ENCODE measurements around the gene TBCE.

TBCE gene

DNA sequence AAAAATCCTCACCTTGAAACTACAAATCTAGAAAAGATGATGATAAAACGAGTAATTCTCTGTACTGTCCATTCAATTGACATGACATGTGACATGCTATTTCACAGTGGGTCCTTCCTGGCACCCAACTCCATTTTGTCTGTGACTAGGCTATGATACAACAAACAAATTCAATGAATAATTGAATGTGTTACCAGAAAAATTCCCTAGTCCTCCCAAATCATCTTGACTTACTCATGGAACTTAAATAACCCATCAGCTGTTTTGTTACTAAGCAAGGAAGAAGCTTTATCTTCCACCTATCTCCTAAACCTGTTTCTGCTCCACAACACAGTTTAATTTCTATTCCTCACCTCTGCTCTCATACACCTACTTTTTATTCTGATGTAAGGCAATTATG is 106.6 kb downstream of the TBCE start:
- no peak overlapping the region for H3K4me2 ChIP-seq (ENCODE audit: low read depth, low read length, poor library complexity, severe bottlenecking)
- H2AFZ ChIP-seq (ENCODE audit: low read depth, low read length, severe bottlenecking): no peak overlapping the region
- no peak overlapping the region for H3K9ac ChIP-seq (ENCODE audit: low read length)
- H3K27me3 ChIP-seq (ENCODE audit: low read length): no peaks in the 10 kb centered on the region
- TF ChIP-seq EZH2phosphoT487 (conservative IDR thresholded peaks at IDR 0.05; ENCODE audit: low read length) (no peak), CTCF (IDR thresholded peaks at IDR 0.05; ENCODE audit: insufficient read depth, low read length, poor library complexity, severe bottlenecking) (no peak)
- no peaks in the 10 kb centered on the region for H3K79me2 ChIP-seq (ENCODE audit: insufficient read depth, low read length)
- H3K27ac ChIP-seq (ENCODE audit: low read depth, low read length): no peak overlapping the region
- no peaks in the 10 kb centered on the region for H3K36me3 ChIP-seq (ENCODE audit: low read length)
- H3K9me2 ChIP-seq (replicated peaks; ENCODE audit: insufficient read depth, low read length): no peaks in the 10 kb centered on the region
- no peak overlapping the region for H3K4me3 ChIP-seq (ENCODE audit: insufficient read depth, low read length, poor library complexity, severe bottlenecking)
- H3F3A ChIP-seq (ENCODE audit: insufficient read depth): 0 out of 2 replicates have a peak, but pooled peaks cover 2% of the 10 kb centered on the region
- H4K20me1 ChIP-seq (ENCODE audit: low read depth, low read length): no peaks in the 10 kb centered on the region
- H3K9me3 ChIP-seq (ENCODE audit: insufficient read depth, low read length): no peaks in the 10 kb centered on the region

DNA sequence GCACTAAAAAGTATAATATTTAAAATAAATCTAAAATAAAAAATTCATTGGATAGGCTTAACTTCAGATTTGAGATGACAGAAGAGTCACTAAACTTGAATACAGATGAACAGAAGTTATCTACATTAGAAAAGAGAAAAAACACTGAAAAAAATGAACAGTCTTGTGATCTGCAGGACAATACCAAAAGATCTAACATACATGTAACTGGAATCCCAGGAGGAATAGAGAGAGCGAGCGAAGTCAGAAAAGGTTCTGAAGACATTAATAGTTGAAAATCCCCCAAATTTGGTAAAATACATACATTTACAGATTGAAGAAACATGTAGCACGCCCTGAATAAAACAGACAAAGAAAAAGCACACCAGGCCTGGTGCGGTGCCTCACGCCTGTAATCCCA is 115.9 kb downstream of the TBCE start:
- Histone ChIP-seq H3K9ac (ENCODE audit: low read length) (no peak overlapping the region), H3K27me3 (ENCODE audit: low read length) (no peaks in the 10 kb centered on the region), H3K4me2 (ENCODE audit: low read depth, low read length, poor library complexity, severe bottlenecking) (no peak overlapping the region), H3F3A (ENCODE audit: insufficient read depth) (no peaks in the 10 kb centered on the region), H2AFZ (ENCODE audit: low read depth, low read length, severe bottlenecking) (no peak overlapping the region), H3K9me3 (ENCODE audit: insufficient read depth, low read length) (no peaks in the 10 kb centered on the region), H3K9me2 (replicated peaks; ENCODE audit: insufficient read depth, low read length) (no peaks in the 10 kb centered on the region), H3K36me3 (ENCODE audit: low read length) (no peaks in the 10 kb centered on the region), H3K4me3 (ENCODE audit: insufficient read depth, low read length, poor library complexity, severe bottlenecking) (no peak overlapping the region), H3K79me2 (ENCODE audit: insufficient read depth, low read length) (no peaks in the 10 kb centered on the region), H3K27ac (ENCODE audit: low read depth, low read length) (no peak overlapping the region), H4K20me1 (ENCODE audit: low read depth, low read length) (no peaks in the 10 kb centered on the region)
- TF ChIP-seq EZH2phosphoT487 (conservative IDR thresholded peaks at IDR 0.05; ENCODE audit: low read length): no peak
- no peak for TF ChIP-seq CTCF (IDR thresholded peaks at IDR 0.05; ENCODE audit: insufficient read depth, low read length, poor library complexity, severe bottlenecking)

GRCh38 chr1:235485558-235485957 is 118.3 kb downstream of the TBCE start:
- no peak overlapping the region for H3K9ac ChIP-seq (ENCODE audit: low read length)
- H3K36me3 ChIP-seq (ENCODE audit: low read length): no peaks in the 10 kb centered on the region
- H3F3A ChIP-seq (ENCODE audit: insufficient read depth): no peaks in the 10 kb centered on the region
- TF ChIP-seq EZH2phosphoT487 (conservative IDR thresholded peaks at IDR 0.05; ENCODE audit: low read length) (no peak), CTCF (IDR thresholded peaks at IDR 0.05; ENCODE audit: insufficient read depth, low read length, poor library complexity, severe bottlenecking) (no peak)
- H2AFZ ChIP-seq (ENCODE audit: low read depth, low read length, severe bottlenecking): no peak overlapping the region
- no peak overlapping the region for H3K27ac ChIP-seq (ENCODE audit: low read depth, low read length)
- H3K4me2 ChIP-seq (ENCODE audit: low read depth, low read length, poor library complexity, severe bottlenecking): no peak overlapping the region
- no peaks in the 10 kb centered on the region for H3K9me2 ChIP-seq (replicated peaks; ENCODE audit: insufficient read depth, low read length)
- H3K27me3 ChIP-seq (ENCODE audit: low read length): no peaks in the 10 kb centered on the region
- H3K79me2 ChIP-seq (ENCODE audit: insufficient read depth, low read length): no peaks in the 10 kb centered on the region
- no peaks in the 10 kb centered on the region for H4K20me1 ChIP-seq (ENCODE audit: low read depth, low read length)
- H3K9me3 ChIP-seq (ENCODE audit: insufficient read depth, low read length): no peaks in the 10 kb centered on the region
- H3K4me3 ChIP-seq (ENCODE audit: insufficient read depth, low read length, poor library complexity, severe bottlenecking): no peak overlapping the region
